ENCODE results near the gene ADCY10.

GRCh38 chr1:167776616-167777268, 137.2 kb downstream of the ADCY10 start:
- TF ChIP-seq CTCF (IDR thresholded peaks at IDR 0.05 in 2 of 3, conservative IDR thresholded peaks at IDR 0.05 in 1 of 3; ENCODE audit: insufficient read depth in 2 of 3, low read depth in 1 of 3, low read length in 3 of 3) (no peak), FIP1L1 (IDR thresholded peaks at IDR 0.05; ENCODE audit: low read depth, low read length, poor library complexity, severe bottlenecking) (no peak), SAFB (IDR thresholded peaks at IDR 0.05; ENCODE audit: borderline replicate concordance, low read depth, low read length) (no peak), ESRRA (IDR thresholded peaks at IDR 0.05; ENCODE audit: borderline replicate concordance, low read depth) (no peak), RNF2 (IDR thresholded peaks at IDR 0.05) (no peak)
